CD14-positive monocyte (primary cell): ENCODE results near the gene DDN. TPM values are rescaled to one million over a fixed set of nuclear protein-coding genes. Genes with fewer than 3 reads are reported as not detected.

Experiments used
- DNase-seq, 3 donors: peaks; one replicate each; pipeline ENCODE4 v3.0.0-alpha.2; 2011 to 2022
- H2AFZ ChIP-seq: 2 replicates; pipeline ENCODE4 v1.6.0; 2012; ENCODE audit warnings: mild to moderate bottlenecking, low read depth, low read length, inconsistent platforms; ENCODE audit not compliant: insufficient read depth, poor library complexity, severe bottlenecking
- H3K27ac ChIP-seq, 2 donors: 1 replicate in 1 of 2; 2 replicates in 1 of 2; pipeline ENCODE4 v1.5.1; 2012 to 2013; ENCODE audit warnings: low read length in 2 of 2, control low read depth in 1 of 2, inconsistent platforms in 1 of 2, low read depth in 1 of 2, mild to moderate bottlenecking in 1 of 2
- H3K27me3 ChIP-seq, 2 donors: one replicate each; pipeline versions ENCODE4 v1.6.0 to v1.6.1; 2011 to 2013; ENCODE audit warnings: low read length in 2 of 2; ENCODE audit not compliant: control insufficient read depth in 2 of 2, insufficient read depth in 2 of 2
- H3K36me3 ChIP-seq, 2 donors: replicated peaks in 1 of 2; 1 replicate in 1 of 2; 2 replicates in 1 of 2; pipeline versions ENCODE4 v1.5.1 to v1.6.1; 2012 to 2013; ENCODE audit warnings: low read length in 2 of 2, control low read depth in 1 of 2, inconsistent platforms in 1 of 2, mild to moderate bottlenecking in 1 of 2; ENCODE audit not compliant: insufficient read depth in 2 of 2, control insufficient read depth in 1 of 2
- H3K4me1 ChIP-seq, 2 donors: 1 replicate in 1 of 2; 2 replicates in 1 of 2; pipeline versions ENCODE4 v1.5.1 to v1.6.1; 2012 to 2013; ENCODE audit warnings: low read length in 2 of 2, control low read depth in 1 of 2, inconsistent platforms in 1 of 2, mild to moderate bottlenecking in 1 of 2, moderate library complexity in 1 of 2; ENCODE audit not compliant: insufficient read depth in 2 of 2, control insufficient read depth in 1 of 2
- H3K4me2 ChIP-seq: replicated peaks from 2 replicates; pipeline ENCODE3; 2012; ENCODE audit warnings: low read length, moderate library complexity, mild to moderate bottlenecking; ENCODE audit not compliant: poor library complexity, severe bottlenecking; ENCODE audit errors: extremely low read depth
- H3K4me3 ChIP-seq, 3 experiments: fragments of 200-600 bp in 1 of 3; sonication (generic) in 1 of 3; replicated peaks in 1 of 3; 1 replicate in 2 of 3; 2 replicates in 1 of 3; pipeline ENCODE4 v1.5.1; 2011 to 2013; ENCODE audit warnings: low read length in 3 of 3, mild to moderate bottlenecking in 3 of 3, control low read depth in 2 of 3, low read depth in 2 of 3, inconsistent platforms in 1 of 3, moderate library complexity in 1 of 3
- H3K79me2 ChIP-seq: 2 replicates; pipeline ENCODE4 v1.6.0; 2012; ENCODE audit warnings: mild to moderate bottlenecking, control low read depth, inconsistent platforms, low read length, moderate library complexity; ENCODE audit not compliant: insufficient read depth
- H3K9ac ChIP-seq: 2 replicates; pipeline ENCODE4 v1.6.0; 2017; ENCODE audit warnings: low read length, mild to moderate bottlenecking; ENCODE audit not compliant: insufficient read depth, poor library complexity, severe bottlenecking
- H3K9me3 ChIP-seq, 2 donors: replicated peaks in 1 of 2; 1 replicate in 1 of 2; 2 replicates in 1 of 2; pipeline versions ENCODE4 v1.5.1 to v1.6.1; 2012 to 2013; ENCODE audit warnings: low read length in 2 of 2, control low read depth in 1 of 2; ENCODE audit not compliant: control insufficient read depth in 1 of 2, insufficient read depth in 1 of 2
- H4K20me1 ChIP-seq: 2 replicates; pipeline ENCODE4 v1.6.0; 2012; ENCODE audit warnings: mild to moderate bottlenecking, low read length, control low read depth, moderate library complexity; ENCODE audit not compliant: insufficient read depth
- H3K27ac Mint-ChIP-seq, 7 donors: one replicate each; pipeline ENCODE4 v1.8.0; 2020; ENCODE audit warnings: mild to moderate bottlenecking in 7 of 7, mixed read lengths in 7 of 7, moderate library complexity in 6 of 7, inconsistent platforms in 2 of 7
- H3K27me3 Mint-ChIP-seq, 3 donors: one replicate each; pipeline ENCODE4 v1.8.0; 2021 to 2022; ENCODE audit warnings: low read depth in 3 of 3, mild to moderate bottlenecking in 3 of 3, mixed read lengths in 3 of 3, moderate library complexity in 3 of 3, inconsistent platforms in 1 of 3
- H3K36me3 Mint-ChIP-seq, 2 donors: one replicate each; pipeline ENCODE4 v1.8.0; 2020; ENCODE audit warnings: mixed read lengths in 2 of 2, inconsistent platforms in 1 of 2, mild to moderate bottlenecking in 1 of 2
- H3K4me1 Mint-ChIP-seq: one replicate; pipeline ENCODE4 v1.8.0; 2020; ENCODE audit warnings: mild to moderate bottlenecking, mixed read lengths
- H3K4me3 Mint-ChIP-seq, 2 donors: one replicate each; pipeline ENCODE4 v1.8.0; 2020; ENCODE audit warnings: mild to moderate bottlenecking in 2 of 2, mixed read lengths in 2 of 2, moderate library complexity in 1 of 2
- H3K9me3 Mint-ChIP-seq, 7 donors: one replicate each; pipeline ENCODE4 v1.8.0; 2020 to 2022; ENCODE audit warnings: mixed read lengths in 7 of 7, mild to moderate bottlenecking in 6 of 7, moderate library complexity in 6 of 7, inconsistent platforms in 2 of 7
- WGBS: methylation state at CpG from one replicate; pipeline ENCODE4 v1.1.5; 2013; ENCODE audit warnings: missing lambda C conversion rate; ENCODE audit not compliant: insufficient coverage; 5-methylcytosine and 5-hydroxymethylcytosine counted together
- intact Hi-C, 2 donors: fragments of 100-400 bp; cut with micrococcal nuclease; formaldehyde crosslinking; loops; one replicate each; pipeline versions ENCODE4 v1.15.0 to v1.15.1; 2023
- polyA plus RNA-seq, 3 donors: library from polyadenylated mRNA; depleted of rRNA in 1 of 3; unstranded in 2 of 3; stranded (reverse) in 1 of 3; fragments of 300-500 nt in 2 of 3; fragments of >200 nt in 1 of 3; fragmentation: Illumina TruSeq in 2 of 3; gene quantifications; 1 replicate in 2 of 3; 2 replicates in 1 of 3; pipeline ENCODE4 v1.2.3, GENCODE V29; 2012 to 2021
- TF ChIP-seq, protein P1 (sequence below): fragments of 200-600 bp; IDR thresholded peaks from one replicate; pipeline ENCODE4 v1.8.0; 2022; ENCODE audit warnings: antibody characterized with exemption, mild to moderate bottlenecking

The DDN gene
- polyA plus RNA-seq, 3 donors, result 0.27 TPM; not detected in 2

DNA sequence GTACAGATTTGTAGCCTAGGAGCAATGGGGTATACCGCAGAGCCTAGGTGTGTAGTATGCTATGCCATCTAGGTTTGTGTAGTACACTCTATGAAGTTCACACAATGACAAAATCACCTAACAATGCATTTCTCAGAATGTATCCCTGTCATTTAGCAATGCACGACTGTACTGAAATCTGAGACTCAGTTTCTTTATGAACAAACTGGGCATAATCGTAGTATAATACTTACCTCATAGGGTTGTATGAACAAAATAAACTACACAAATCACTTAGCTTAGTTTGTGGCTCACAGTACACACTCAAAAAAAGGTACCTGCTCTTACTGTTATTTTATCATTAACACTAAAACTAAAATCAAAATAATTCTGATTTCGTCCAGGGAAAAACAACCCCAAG is 26.3 kb upstream of the DDN start:
- H3K27ac Mint-ChIP-seq, result peak overlapping the region in 1 of 7 donors; percentile 2
- no peaks in the 10 kb centered on the region for H3K9me3 Mint-ChIP-seq
- intact Hi-C loops, result no loop called here
- H3K4me3 Mint-ChIP-seq, result no peak overlapping the region
- H3K4me1 ChIP-seq, result peaks cover 3% of the 10 kb centered on the region in 2 donors
- H3K4me2 ChIP-seq, result no peak overlapping the region
- peaks cover 62% of the 10 kb centered on the region for H4K20me1 ChIP-seq
- H3K27ac ChIP-seq, result peak overlapping the region in 1 of 2 donors; percentile 26
- no peaks in the 10 kb centered on the region for H3K9me3 ChIP-seq
- peaks cover 18% of the 10 kb centered on the region for H3K4me1 Mint-ChIP-seq
- H3K36me3 ChIP-seq, result peaks cover 91 to 99% of the 10 kb centered on the region in 2 donors
- peaks cover 82 to 96% of the 10 kb centered on the region in 2 donors for H3K36me3 Mint-ChIP-seq
- no CpG with 5 or more reads among the region's 4 CpGs for WGBS
- H3K27me3 Mint-ChIP-seq, result no peaks in the 10 kb centered on the region
- no peaks in the 10 kb centered on the region for H3K27me3 ChIP-seq
- no peak overlapping the region for H3K9ac ChIP-seq
- no peak overlapping the region for H3K4me3 ChIP-seq
- peaks cover 15% of the 10 kb centered on the region for H3K79me2 ChIP-seq
- TF ChIP-seq, protein P1, sequence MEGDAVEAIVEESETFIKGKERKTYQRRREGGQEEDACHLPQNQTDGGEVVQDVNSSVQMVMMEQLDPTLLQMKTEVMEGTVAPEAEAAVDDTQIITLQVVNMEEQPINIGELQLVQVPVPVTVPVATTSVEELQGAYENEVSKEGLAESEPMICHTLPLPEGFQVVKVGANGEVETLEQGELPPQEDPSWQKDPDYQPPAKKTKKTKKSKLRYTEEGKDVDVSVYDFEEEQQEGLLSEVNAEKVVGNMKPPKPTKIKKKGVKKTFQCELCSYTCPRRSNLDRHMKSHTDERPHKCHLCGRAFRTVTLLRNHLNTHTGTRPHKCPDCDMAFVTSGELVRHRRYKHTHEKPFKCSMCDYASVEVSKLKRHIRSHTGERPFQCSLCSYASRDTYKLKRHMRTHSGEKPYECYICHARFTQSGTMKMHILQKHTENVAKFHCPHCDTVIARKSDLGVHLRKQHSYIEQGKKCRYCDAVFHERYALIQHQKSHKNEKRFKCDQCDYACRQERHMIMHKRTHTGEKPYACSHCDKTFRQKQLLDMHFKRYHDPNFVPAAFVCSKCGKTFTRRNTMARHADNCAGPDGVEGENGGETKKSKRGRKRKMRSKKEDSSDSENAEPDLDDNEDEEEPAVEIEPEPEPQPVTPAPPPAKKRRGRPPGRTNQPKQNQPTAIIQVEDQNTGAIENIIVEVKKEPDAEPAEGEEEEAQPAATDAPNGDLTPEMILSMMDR, result no peak
- H2AFZ ChIP-seq, result no peak overlapping the region
- DNase-seq, result no peak

DNA sequence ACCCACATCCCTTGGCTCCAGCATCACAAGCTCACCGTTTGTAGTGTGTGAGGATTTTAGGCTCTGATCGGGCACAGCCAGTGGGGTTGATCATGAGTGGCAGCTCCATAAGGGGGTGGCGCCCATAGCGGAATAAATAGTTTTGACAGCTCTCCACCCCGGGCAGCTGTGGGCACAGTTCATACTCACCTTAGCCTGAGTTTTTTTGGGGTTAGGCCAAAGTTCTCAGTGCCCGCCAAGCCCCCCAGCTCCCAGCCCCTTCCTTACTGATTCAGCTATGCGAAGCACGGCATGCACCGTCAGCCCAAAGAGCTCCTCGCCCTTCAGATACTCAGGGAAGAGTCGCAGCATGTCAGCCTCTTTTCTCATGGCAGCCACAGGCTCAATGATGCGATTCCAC is 25.4 kb upstream of the DDN start:
- H3K36me3 Mint-ChIP-seq, result peaks cover 76 to 86% of the 10 kb centered on the region in 2 donors
- no peak overlapping the region for H3K4me3 Mint-ChIP-seq
- no peak for DNase-seq
- Histone ChIP-seq H3K9me3 (no peaks in the 10 kb centered on the region), H4K20me1 (peaks cover 54% of the 10 kb centered on the region), H3K9ac (no peak overlapping the region), H3K4me3 (no peak overlapping the region), H3K27ac (no peak overlapping the region), H3K4me2 (no peak overlapping the region), H3K79me2 (peaks cover 16% of the 10 kb centered on the region), H3K4me1 (peaks cover 11 to 13% of the 10 kb centered on the region in 2 donors), H3K27me3 (no peaks in the 10 kb centered on the region), H3K36me3 (peaks cover 87 to 90% of the 10 kb centered on the region in 2 donors), H2AFZ (no peak overlapping the region)
- H3K27me3 Mint-ChIP-seq, result peaks cover 0 to 1% (median 0%) of the 10 kb centered on the region in 3 donors
- TF ChIP-seq, protein P1, result no peak
- H3K4me1 Mint-ChIP-seq, result peaks cover 21% of the 10 kb centered on the region
- peaks cover 0 to 2% (median 0%) of the 10 kb centered on the region in 7 donors for H3K9me3 Mint-ChIP-seq
- intact Hi-C loops, result no loop called here
- 98% methylated on average over 8 of the region's 12 CpGs for WGBS
- peak overlapping the region in 5 of 7 donors; percentile 60 to 91 (median 71) for H3K27ac Mint-ChIP-seq
